ENCODE data around the gene PSMD7. TPM values are rescaled to one million over a fixed set of nuclear protein-coding genes. Genes with fewer than 3 reads are reported as not detected.

Gene PSMD7
- total and polyA plus RNA-seq, 2 donors (not counting 1 experiment from before 2014, with no cell fraction given) = 34.1 to 60.8 TPM

DNA sequence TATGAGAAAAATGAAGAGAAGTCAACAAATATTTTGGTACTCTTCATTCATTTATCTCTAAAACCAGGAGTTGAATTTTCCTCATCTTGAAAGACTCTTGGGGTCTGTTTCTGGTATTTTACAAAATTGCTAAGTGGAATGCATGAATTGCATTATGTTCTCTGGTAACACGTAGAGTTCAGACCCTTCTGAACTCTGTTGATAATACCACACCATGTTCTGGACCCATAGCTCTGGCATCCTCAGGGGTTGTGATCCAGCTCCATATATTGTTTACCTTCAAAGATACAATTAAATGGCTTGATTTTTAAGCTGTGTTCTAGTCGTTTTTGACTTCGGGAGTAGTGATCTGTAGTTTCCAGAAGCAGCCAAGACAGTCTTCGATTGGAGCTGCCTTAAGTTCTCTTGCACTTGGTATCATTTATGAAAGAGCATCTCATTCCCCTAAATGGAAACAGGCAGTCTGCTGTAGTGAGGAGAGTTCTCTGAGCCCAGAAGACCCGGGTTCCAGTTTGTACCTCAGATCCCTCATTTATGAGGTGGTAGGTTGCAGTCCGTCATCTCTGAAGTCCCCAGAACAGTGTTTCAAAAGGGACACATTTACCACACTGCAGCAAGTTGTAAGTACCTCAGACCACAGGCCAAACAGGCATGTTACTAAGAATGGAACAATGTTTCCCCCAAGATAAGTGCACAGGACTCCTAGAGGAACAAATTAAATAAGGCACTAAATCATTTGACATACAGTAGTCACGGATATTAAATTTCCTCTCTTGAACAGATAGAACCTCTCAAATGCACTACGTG, 9.6 kb downstream of the PSMD7 start:
- whole genome bisulfite sequencing (ENCODE audit: insufficient coverage) = 53% methylated on average over 2 of the region's 8 CpGs

DNA sequence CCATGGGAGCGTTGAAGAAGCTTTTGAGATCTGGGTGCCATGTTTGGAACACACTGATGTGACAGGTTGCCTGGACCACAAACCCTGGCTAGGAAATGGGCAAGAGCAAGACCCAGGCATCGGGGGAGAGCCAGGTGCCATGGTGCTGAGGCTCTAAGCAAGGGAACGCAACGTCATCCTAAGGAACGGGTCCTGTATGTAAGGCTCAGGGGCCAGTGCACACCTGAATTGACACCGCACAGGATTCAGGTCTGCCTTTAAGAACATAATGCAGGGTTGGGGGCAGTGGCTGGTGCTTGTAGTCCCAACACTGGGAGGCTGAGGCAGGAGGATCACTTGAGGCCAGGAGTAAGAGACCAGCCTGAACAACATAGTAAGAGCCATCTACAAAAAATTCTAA, 10.8 kb downstream of the PSMD7 start:
- H3K4me2 ChIP-seq (replicated peaks; ENCODE audit: low read depth, low read length, poor library complexity, severe bottlenecking) = no peak overlapping the region
- H3K79me2 ChIP-seq (ENCODE audit: control insufficient read depth, insufficient read depth, low read length) = no peaks in the 10 kb centered on the region
- WGBS (ENCODE audit: insufficient coverage) = 99% methylated on average over 6 of the region's 6 CpGs
- DNase-seq (no peak), ATAC-seq (ENCODE audit: low read depth) (no peak)
- no peaks in the 10 kb centered on the region for H3K27me3 ChIP-seq (replicated peaks in 1 of 4; ENCODE audit: control extremely low read depth in 1 of 4, control insufficient read depth in 3 of 4, insufficient read depth in 4 of 4, low read length in 3 of 4)
- H3K27me3 Mint-ChIP-seq = no peaks in the 10 kb centered on the region
- no peak overlapping the region for H3K4me3 Mint-ChIP-seq
- intact Hi-C loops (cut with micrococcal nuclease) = no loop called here
- no peaks in the 10 kb centered on the region for H3K4me1 Mint-ChIP-seq
- H3K4me1 ChIP-seq (ENCODE audit: control insufficient read depth in 2 of 2, insufficient read depth in 2 of 2, low read length in 2 of 2) = no peaks in the 10 kb centered on the region
- H4K20me1 ChIP-seq (ENCODE audit: control insufficient read depth, insufficient read depth, low read length, poor library complexity, severe bottlenecking) = peaks cover 5% of the 10 kb centered on the region
- POLR2A ChIA-PET = no interaction called here
- CTCF ChIA-PET = interaction anchor here (1.0 to 1.7 kb wide), 4 partner anchors 8 to 124 kb away, joined by 3 to 6 read pairs (median 3); partner anchors contain the start of gene PSMD7
- no peak overlapping the region for H3K27ac ChIP-seq (ENCODE audit: low read length in 2 of 2)
- H3K4me3 ChIP-seq (ENCODE audit: control extremely low read depth in 1 of 5, extremely low read depth in 1 of 5, insufficient read depth in 1 of 5, low read depth in 2 of 5, low read length in 4 of 5) = no peak overlapping the region
- TF ChIP-seq EZH2 (IDR thresholded peaks at IDR 0.05; ENCODE audit: borderline replicate concordance, insufficient read depth, low read depth, low read length, poor library complexity, severe bottlenecking) = no peak
- TF ChIP-seq, protein P1, sequence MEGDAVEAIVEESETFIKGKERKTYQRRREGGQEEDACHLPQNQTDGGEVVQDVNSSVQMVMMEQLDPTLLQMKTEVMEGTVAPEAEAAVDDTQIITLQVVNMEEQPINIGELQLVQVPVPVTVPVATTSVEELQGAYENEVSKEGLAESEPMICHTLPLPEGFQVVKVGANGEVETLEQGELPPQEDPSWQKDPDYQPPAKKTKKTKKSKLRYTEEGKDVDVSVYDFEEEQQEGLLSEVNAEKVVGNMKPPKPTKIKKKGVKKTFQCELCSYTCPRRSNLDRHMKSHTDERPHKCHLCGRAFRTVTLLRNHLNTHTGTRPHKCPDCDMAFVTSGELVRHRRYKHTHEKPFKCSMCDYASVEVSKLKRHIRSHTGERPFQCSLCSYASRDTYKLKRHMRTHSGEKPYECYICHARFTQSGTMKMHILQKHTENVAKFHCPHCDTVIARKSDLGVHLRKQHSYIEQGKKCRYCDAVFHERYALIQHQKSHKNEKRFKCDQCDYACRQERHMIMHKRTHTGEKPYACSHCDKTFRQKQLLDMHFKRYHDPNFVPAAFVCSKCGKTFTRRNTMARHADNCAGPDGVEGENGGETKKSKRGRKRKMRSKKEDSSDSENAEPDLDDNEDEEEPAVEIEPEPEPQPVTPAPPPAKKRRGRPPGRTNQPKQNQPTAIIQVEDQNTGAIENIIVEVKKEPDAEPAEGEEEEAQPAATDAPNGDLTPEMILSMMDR (IDR thresholded peaks at IDR 0.05) = no peak
- H3K36me3 ChIP-seq (replicated peaks in 1 of 2; ENCODE audit: control extremely low read depth in 1 of 2, control insufficient read depth in 1 of 2, extremely low read depth in 1 of 2, insufficient read depth in 2 of 2, low read length in 1 of 2) = peaks cover 10 to 46% of the 10 kb centered on the region in 2 experiments
- H3K27ac Mint-ChIP-seq = no peak overlapping the region
- no peaks in the 10 kb centered on the region for H3K9me3 Mint-ChIP-seq (ENCODE audit: insufficient read depth)
- no peak overlapping the region for H2AFZ ChIP-seq (ENCODE audit: insufficient read depth, low read depth, low read length, poor library complexity, severe bottlenecking)
- H3K9ac ChIP-seq (ENCODE audit: low read length) = no peak overlapping the region
- H3K9me3 ChIP-seq (ENCODE audit: control extremely low read depth in 1 of 3, control insufficient read depth in 2 of 3, insufficient read depth in 1 of 3, low read length in 2 of 3) = no peaks in the 10 kb centered on the region

More for the DNA sequence above, 9.6 kb downstream of the PSMD7 start:
- Histone ChIP-seq H3K27ac (ENCODE audit: low read length in 2 of 2) (no peak overlapping the region), H4K20me1 (ENCODE audit: control insufficient read depth, insufficient read depth, low read length, poor library complexity, severe bottlenecking) (peaks cover 5% of the 10 kb centered on the region), H3K4me3 (ENCODE audit: control extremely low read depth in 1 of 5, extremely low read depth in 1 of 5, insufficient read depth in 1 of 5, low read depth in 2 of 5, low read length in 4 of 5) (no peak overlapping the region), H3K36me3 (replicated peaks in 1 of 2; ENCODE audit: control extremely low read depth in 1 of 2, control insufficient read depth in 1 of 2, extremely low read depth in 1 of 2, insufficient read depth in 2 of 2, low read length in 1 of 2) (peaks cover 10 to 58% of the 10 kb centered on the region in 2 experiments), H3K4me1 (ENCODE audit: control insufficient read depth in 2 of 2, insufficient read depth in 2 of 2, low read length in 2 of 2) (no peaks in the 10 kb centered on the region), H3K9me3 (ENCODE audit: control extremely low read depth in 1 of 3, control insufficient read depth in 2 of 3, insufficient read depth in 1 of 3, low read length in 2 of 3) (no peaks in the 10 kb centered on the region), H3K27me3 (replicated peaks in 1 of 4; ENCODE audit: control extremely low read depth in 1 of 4, control insufficient read depth in 3 of 4, insufficient read depth in 4 of 4, low read length in 3 of 4) (no peaks in the 10 kb centered on the region), H3K79me2 (ENCODE audit: control insufficient read depth, insufficient read depth, low read length) (no peaks in the 10 kb centered on the region), H3K4me2 (replicated peaks; ENCODE audit: low read depth, low read length, poor library complexity, severe bottlenecking) (no peak overlapping the region), H3K9ac (ENCODE audit: low read length) (no peak overlapping the region), H2AFZ (ENCODE audit: insufficient read depth, low read depth, low read length, poor library complexity, severe bottlenecking) (no peak overlapping the region)
- ChIA-PET CTCF (interaction anchor here (1.0 kb wide), 1 partner anchor 10 kb away, joined by 3 read pairs; no protein-coding TSS in a partner anchor), POLR2A (interaction anchor here (0.6 to 0.7 kb wide), 2 partner anchors 428 to 679 kb away, joined by 3 read pairs; partner anchors contain the start of gene WDR59)
- ATAC-seq (ENCODE audit: low read depth) (no peak), DNase-seq (no peak)
- no peaks in the 10 kb centered on the region for H3K9me3 Mint-ChIP-seq (ENCODE audit: insufficient read depth)
- no peak overlapping the region for H3K27ac Mint-ChIP-seq
- intact Hi-C loops (cut with micrococcal nuclease) = no loop called here
- no peaks in the 10 kb centered on the region for H3K4me1 Mint-ChIP-seq
- no peak overlapping the region for H3K4me3 Mint-ChIP-seq
- H3K27me3 Mint-ChIP-seq = no peaks in the 10 kb centered on the region
- no peak for TF ChIP-seq EZH2 (IDR thresholded peaks at IDR 0.05; ENCODE audit: borderline replicate concordance, insufficient read depth, low read depth, low read length, poor library complexity, severe bottlenecking)
- TF ChIP-seq, protein P1 (IDR thresholded peaks at IDR 0.05) = no peak

Measured in B cell (primary cell).